C4-2B (cell line): ENCODE data around the gene ZNF823.

Experiments
- ZFX ChIP-seq: fragments of 450-650 bp; IDR thresholded peaks from 2 replicates; pipeline ENCODE4 v1.6.1; 2017
- TF ChIP-seq, protein P1 (sequence below): fragments of 450-650 bp; conservative IDR thresholded peaks from 2 replicates; pipeline ENCODE4 v1.5.1; 2017; ENCODE audit warnings: mild to moderate bottlenecking

GRCh38 chr19:11721681-11722080 lies 17.1 kb downstream of the ZNF823 start:
- TF ChIP-seq, protein P1, sequence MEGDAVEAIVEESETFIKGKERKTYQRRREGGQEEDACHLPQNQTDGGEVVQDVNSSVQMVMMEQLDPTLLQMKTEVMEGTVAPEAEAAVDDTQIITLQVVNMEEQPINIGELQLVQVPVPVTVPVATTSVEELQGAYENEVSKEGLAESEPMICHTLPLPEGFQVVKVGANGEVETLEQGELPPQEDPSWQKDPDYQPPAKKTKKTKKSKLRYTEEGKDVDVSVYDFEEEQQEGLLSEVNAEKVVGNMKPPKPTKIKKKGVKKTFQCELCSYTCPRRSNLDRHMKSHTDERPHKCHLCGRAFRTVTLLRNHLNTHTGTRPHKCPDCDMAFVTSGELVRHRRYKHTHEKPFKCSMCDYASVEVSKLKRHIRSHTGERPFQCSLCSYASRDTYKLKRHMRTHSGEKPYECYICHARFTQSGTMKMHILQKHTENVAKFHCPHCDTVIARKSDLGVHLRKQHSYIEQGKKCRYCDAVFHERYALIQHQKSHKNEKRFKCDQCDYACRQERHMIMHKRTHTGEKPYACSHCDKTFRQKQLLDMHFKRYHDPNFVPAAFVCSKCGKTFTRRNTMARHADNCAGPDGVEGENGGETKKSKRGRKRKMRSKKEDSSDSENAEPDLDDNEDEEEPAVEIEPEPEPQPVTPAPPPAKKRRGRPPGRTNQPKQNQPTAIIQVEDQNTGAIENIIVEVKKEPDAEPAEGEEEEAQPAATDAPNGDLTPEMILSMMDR = no peak
- no peak for TF ChIP-seq ZFX
